Ascending aorta (tissue), 2 donors: ENCODE data around the gene POMT1. TPM values are rescaled to one million over a fixed set of nuclear protein-coding genes. Genes with fewer than 3 reads are reported as not detected.

ENCODE experiments used
- DNase-seq, 2 donors: peaks; one replicate each; pipeline ENCODE4 v3.0.0-alpha.2; 2019; ENCODE audit warnings: low spot score in 2 of 2
- H3K27ac ChIP-seq, 2 donors: fragments of 200-600 bp; sonication (generic); one replicate each; pipeline ENCODE4 v1.5.1; 2016 to 2017; ENCODE audit warnings: mild to moderate bottlenecking in 1 of 2
- H3K27me3 ChIP-seq: fragments of 200-600 bp; sonication (generic); one replicate; pipeline ENCODE4 v1.5.1; 2017
- H3K36me3 ChIP-seq, 2 donors: fragments of 200-600 bp; sonication (generic); one replicate each; pipeline ENCODE4 v1.5.1; 2016
- H3K4me1 ChIP-seq, 2 donors: fragments of 200-600 bp; sonication (generic); one replicate each; pipeline ENCODE4 v1.5.1; 2016 to 2017; ENCODE audit warnings: mild to moderate bottlenecking in 1 of 2
- H3K4me3 ChIP-seq, 2 donors: fragments of 200-600 bp; sonication (generic); one replicate each; pipeline ENCODE4 v1.5.1; 2016 to 2017; ENCODE audit warnings: mild to moderate bottlenecking in 1 of 2
- H3K9me3 ChIP-seq, 2 donors: fragments of 200-600 bp; sonication (generic); one replicate each; pipeline ENCODE4 v1.5.1; 2016
- CTCF ChIP-seq, 3 experiments: fragments of 200-600 bp in 2 of 3; fragments of 450-650 bp in 1 of 3; sonication (generic) in 2 of 3; IDR thresholded peaks; one replicate each; pipeline ENCODE4 v1.5.1; 2016 to 2019; ENCODE audit warnings: antibody characterized with exemption in 3 of 3, mild to moderate bottlenecking in 1 of 3, moderate library complexity in 1 of 3
- intact Hi-C: fragments of 100-400 bp; cut with DNase I; formaldehyde crosslinking; loops from one replicate; pipeline ENCODE4 v1.15.1; 2023
- total RNA-seq: library from RNA; depleted of rRNA; stranded (reverse); fragments of >200 nt; gene quantifications from one replicate; pipeline ENCODE4 v1.1.0, GENCODE V29; 2016

Gene POMT1
- total RNA-seq, 1 donor from 2014 or later, result 128 TPM

DNA sequence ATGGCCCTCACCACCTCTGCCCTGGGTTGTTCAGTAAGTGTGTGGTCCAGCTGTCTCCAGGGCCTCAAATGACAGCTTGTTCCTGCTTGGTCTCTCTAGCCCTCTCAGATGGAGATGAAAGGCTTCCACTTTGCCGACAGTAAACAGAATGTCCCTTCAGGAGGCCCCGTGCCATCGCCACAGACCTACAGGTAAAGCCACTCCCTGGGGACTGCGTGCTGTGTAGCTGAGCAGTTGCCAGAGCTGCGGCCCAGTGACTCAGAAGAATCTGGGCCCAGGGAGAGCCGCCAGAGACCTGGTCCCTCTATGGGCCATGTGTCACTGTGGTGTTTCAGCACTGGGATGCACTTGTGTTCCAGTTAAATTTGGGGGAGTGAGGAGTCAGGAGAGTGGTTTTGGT, 10.6 kb upstream of the POMT1 start:
- intact Hi-C loops, result no loop called here
- TF ChIP-seq CTCF (IDR thresholded peaks at IDR 0.05), result no peak
- no peak overlapping the region for H3K27ac ChIP-seq
- DNase-seq, result no peak
- no peaks in the 10 kb centered on the region for H3K27me3 ChIP-seq
- H3K4me1 ChIP-seq, result no peaks in the 10 kb centered on the region
- peaks cover 99 to 100% of the 10 kb centered on the region in 2 donors for H3K36me3 ChIP-seq
- H3K4me3 ChIP-seq, result no peak overlapping the region
- H3K9me3 ChIP-seq, result no peaks in the 10 kb centered on the region

DNA sequence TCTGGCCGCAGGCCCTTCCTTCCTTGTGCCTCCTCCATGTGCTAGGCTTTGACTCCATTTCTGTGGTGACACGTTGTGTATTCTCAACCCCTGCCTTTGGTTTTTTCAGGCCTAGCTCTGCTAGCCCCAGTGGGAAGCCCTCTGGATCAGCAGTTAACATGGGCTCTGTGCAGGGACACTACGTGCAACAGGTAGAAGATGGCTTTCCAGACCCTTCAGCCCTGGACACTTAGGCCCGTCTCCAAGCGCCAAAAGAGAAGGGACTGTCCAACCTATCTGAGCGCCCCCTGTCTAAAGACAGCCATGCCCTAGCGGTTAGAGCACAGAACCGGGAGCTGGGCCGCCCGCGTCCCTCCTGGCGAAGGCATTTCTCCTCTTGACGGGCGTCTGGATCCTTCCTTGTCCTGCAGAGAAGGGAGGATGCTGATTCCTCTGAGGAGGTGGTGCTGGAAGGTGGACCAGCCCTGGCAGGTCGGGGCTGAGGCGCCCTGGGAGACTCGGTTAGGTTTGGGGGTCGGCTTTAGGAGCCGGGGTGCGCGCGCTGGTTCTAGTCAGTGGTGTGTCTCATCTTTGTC, 8.3 kb upstream of the POMT1 start:
- H3K4me1 ChIP-seq, result no peaks in the 10 kb centered on the region
- intact Hi-C loops, result no loop called here
- no peak overlapping the region for H3K4me3 ChIP-seq
- no peak overlapping the region for H3K27ac ChIP-seq
- no peak for DNase-seq
- no peaks in the 10 kb centered on the region for H3K27me3 ChIP-seq
- no peaks in the 10 kb centered on the region for H3K9me3 ChIP-seq
- H3K36me3 ChIP-seq, result peaks cover 95 to 99% of the 10 kb centered on the region in 2 donors
- no peak for TF ChIP-seq CTCF (IDR thresholded peaks at IDR 0.05)

GRCh38 chr9:131495785-131496184, 6.9 kb upstream of the POMT1 start:
- Histone ChIP-seq H3K9me3 (no peaks in the 10 kb centered on the region), H3K36me3 (peaks cover 85 to 88% of the 10 kb centered on the region in 2 donors), H3K4me3 (no peak overlapping the region), H3K27me3 (no peaks in the 10 kb centered on the region), H3K4me1 (no peaks in the 10 kb centered on the region), H3K27ac (no peak overlapping the region)
- no peak for TF ChIP-seq CTCF (IDR thresholded peaks at IDR 0.05)
- DNase-seq, result no peak
- intact Hi-C loops, result no loop called here

GRCh38 chr9:131496844-131497405, 5.8 kb upstream of the POMT1 start:
- peaks cover 74 to 77% of the 10 kb centered on the region in 2 donors for H3K36me3 ChIP-seq
- no peak for DNase-seq
- no peak for TF ChIP-seq CTCF (IDR thresholded peaks at IDR 0.05)
- H3K9me3 ChIP-seq, result no peaks in the 10 kb centered on the region
- no peak overlapping the region for H3K27ac ChIP-seq
- no peaks in the 10 kb centered on the region for H3K27me3 ChIP-seq
- peaks cover 0 to under 1% of the 10 kb centered on the region in 2 donors for H3K4me1 ChIP-seq
- intact Hi-C loops, result no loop called here
- H3K4me3 ChIP-seq, result no peak overlapping the region

GRCh38 chr9:131499254-131499767, 3.4 kb upstream of the POMT1 start:
- TF ChIP-seq CTCF (IDR thresholded peaks at IDR 0.05), result no peak
- Histone ChIP-seq H3K9me3 (no peaks in the 10 kb centered on the region), H3K4me1 (peaks cover 9 to 15% of the 10 kb centered on the region in 2 donors), H3K4me3 (no peak overlapping the region), H3K27ac (no peak overlapping the region), H3K27me3 (no peaks in the 10 kb centered on the region), H3K36me3 (peaks cover 50 to 53% of the 10 kb centered on the region in 2 donors)
- intact Hi-C loops, result no loop called here
- DNase-seq, result no peak
